ENCODE measurements around the gene BAIAP2.

BAIAP2 gene

DNA sequence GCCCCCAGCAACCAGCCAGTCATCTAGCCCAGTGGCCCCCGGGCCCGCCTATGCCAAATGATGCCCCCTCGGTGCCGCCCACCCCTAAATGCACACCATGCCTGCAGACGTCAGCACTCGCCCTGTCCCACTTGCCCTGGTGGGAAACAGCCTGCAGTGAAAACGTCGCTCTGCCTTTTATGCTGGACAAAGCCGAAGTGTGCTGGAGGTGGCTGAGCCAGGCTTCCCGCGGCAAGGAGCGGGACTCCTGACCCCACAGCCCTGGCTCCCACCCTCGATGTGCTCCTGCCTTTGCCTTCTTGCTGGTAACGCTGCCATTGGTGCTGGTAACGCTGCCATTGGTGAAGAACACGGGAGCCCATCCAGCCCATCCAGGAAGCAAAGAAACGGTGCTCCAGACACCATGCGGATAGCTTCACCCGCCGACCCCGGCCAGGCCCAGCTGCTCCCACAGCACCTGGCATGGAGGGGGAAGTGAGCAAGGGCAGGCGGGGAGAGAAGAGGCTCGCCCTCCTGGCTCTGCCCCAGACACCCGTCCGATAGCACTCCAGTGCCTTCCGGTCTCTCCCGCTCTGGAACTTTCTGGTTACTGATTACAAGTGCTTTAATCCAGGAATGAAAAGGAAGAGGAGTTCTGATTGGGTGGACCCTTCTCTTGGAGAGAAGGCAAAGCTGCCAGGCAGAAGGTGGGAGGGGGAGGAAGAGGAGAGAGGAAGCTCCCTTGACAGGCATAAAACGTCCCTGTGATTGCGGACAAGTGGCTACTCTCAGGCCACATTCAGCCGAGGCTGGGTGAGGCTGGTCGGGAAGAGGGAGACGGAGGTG, 4.0 kb upstream of the BAIAP2 start:
- H3K27me3 ChIP-seq: peaks cover 73 to 97% (median 96%) of the 10 kb centered on the region in 11 experiments
- H3K4me1 ChIP-seq: peaks cover 26 to 48% (median 41%) of the 10 kb centered on the region in 10 experiments
- no peak overlapping the region for H3K27ac ChIP-seq
- H4K20me1 ChIP-seq: peaks cover 0 to 60% (median 29%) of the 10 kb centered on the region in 11 experiments; a peak in 19 of 22 replicates
- H3K4me3 ChIP-seq: no peak overlapping the region
- peaks cover 0 to 12% (median 0%) of the 10 kb centered on the region in 11 experiments; a peak in 6 of 22 replicates for H3K9me3 ChIP-seq (replicated peaks in 1 of 11)
- TF ChIP-seq Cebpa-rat (IDR thresholded peaks at IDR 0.05): no peak
- H3K36me3 ChIP-seq: peaks cover 0 to 18% (median 0%) of the 10 kb centered on the region in 11 experiments; a peak in 3 of 22 replicates
- H3K4me2 ChIP-seq: peak overlapping the region; percentile 35 to 100 (median 77)
- 0 out of 22 replicates have a peak overlapping the region, but pooled peaks of 1 of the 11 experiments have one; percentile 9 for H3K9ac ChIP-seq

GRCh38 chr17:81031566-81032550, 3.1 kb upstream of the BAIAP2 start:
- Histone ChIP-seq H3K9me3 (replicated peaks in 1 of 11) (peaks cover 0 to 9% (median 0%) of the 10 kb centered on the region in 11 experiments; a peak in 6 of 22 replicates), H3K4me3 (no peak overlapping the region), H3K4me1 (peaks cover 26 to 52% (median 44%) of the 10 kb centered on the region in 10 experiments), H3K4me2 (peak overlapping the region; percentile 35 to 100 (median 80)), H3K9ac (0 out of 22 replicates have a peak overlapping the region, but pooled peaks of 1 of the 11 experiments have one; percentile 15), H3K27ac (no peak overlapping the region), H3K36me3 (peaks cover 0 to 18% (median 0%) of the 10 kb centered on the region in 11 experiments; a peak in 3 of 22 replicates), H3K27me3 (peaks cover 73 to 97% (median 96%) of the 10 kb centered on the region in 11 experiments), H4K20me1 (peaks cover 0 to 69% (median 28%) of the 10 kb centered on the region in 11 experiments; a peak in 20 of 22 replicates)
- TF ChIP-seq Cebpa-rat (IDR thresholded peaks at IDR 0.05): no peak

- peaks cover 73 to 97% (median 96%) of the 10 kb centered on the region in 11 experiments for H3K27me3 ChIP-seq
- H3K4me3 ChIP-seq: peak overlapping the region in 6 of 10 experiments; percentile 66 to 84 (median 76); a peak in 10 of 20 replicates
- peaks cover 4 to 80% (median 33%) of the 10 kb centered on the region in 11 experiments; a peak in 20 of 22 replicates for H4K20me1 ChIP-seq
- H3K27ac ChIP-seq: no peak overlapping the region
- peaks cover 0 to 18% (median 0%) of the 10 kb centered on the region in 11 experiments; a peak in 3 of 22 replicates for H3K36me3 ChIP-seq
- peak overlapping the region; percentile 80 to 100 (median 98); a peak in 19 of 22 replicates for H3K4me2 ChIP-seq
- H3K9me3 ChIP-seq (replicated peaks in 1 of 11): no peaks in the 10 kb centered on the region
- no peak for TF ChIP-seq Cebpa-rat (IDR thresholded peaks at IDR 0.05)
- H3K4me1 ChIP-seq: peaks cover 26 to 56% (median 44%) of the 10 kb centered on the region in 10 experiments
- peak overlapping the region in 3 of 11 experiments; percentile 15 to 73 (median 67); a peak in 3 of 22 replicates for H3K9ac ChIP-seq
Measured at GRCh38 chr17:81032641-81033480, 2.1 kb upstream of the BAIAP2 start.

DNA sequence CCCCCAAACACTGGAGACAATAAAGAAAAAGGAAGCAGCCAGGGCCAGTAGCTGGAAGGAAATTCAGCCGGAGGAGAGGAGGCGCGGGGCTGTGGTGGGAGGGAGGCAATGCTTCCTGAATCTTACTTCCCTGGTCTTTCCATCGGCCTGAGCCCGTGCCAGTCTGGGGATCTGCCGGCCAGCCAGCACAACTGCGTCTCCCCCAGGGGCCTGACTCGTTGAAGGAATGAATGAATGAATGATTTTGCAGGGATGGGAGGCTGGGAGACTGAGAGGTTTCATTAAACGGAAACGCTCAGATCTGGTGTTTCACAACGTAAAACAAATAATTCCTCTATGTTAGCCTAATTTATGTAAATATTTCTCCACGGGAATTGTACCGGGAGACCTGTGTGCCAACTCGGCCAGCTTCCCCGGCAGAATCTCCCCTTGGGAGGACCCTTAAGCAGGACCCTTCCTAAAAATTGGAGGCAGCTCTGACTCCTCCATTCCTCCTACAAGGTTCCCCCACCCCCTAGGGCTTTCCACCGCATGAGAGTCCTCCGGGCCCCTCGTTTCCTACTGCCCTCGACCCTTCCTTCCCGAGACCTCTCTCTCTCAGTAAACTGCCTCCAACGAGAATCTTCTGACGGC, 1.3 kb upstream of the BAIAP2 start:
- H3K27ac ChIP-seq: peak overlapping the region in 1 of 11 experiments; percentile 0; a peak in 1 of 22 replicates
- peaks cover 0 to 18% (median 0%) of the 10 kb centered on the region in 11 experiments; a peak in 3 of 22 replicates for H3K36me3 ChIP-seq
- peaks cover 73 to 97% (median 96%) of the 10 kb centered on the region in 11 experiments for H3K27me3 ChIP-seq
- TF ChIP-seq Cebpa-rat (IDR thresholded peaks at IDR 0.05): no peak
- peaks cover 26 to 56% (median 44%) of the 10 kb centered on the region in 10 experiments for H3K4me1 ChIP-seq
- peak overlapping the region in 10 of 11 experiments; percentile 31 to 83 (median 62); a peak in 13 of 22 replicates for H3K9ac ChIP-seq
- peak overlapping the region; percentile 61 to 84 (median 68); a peak in 19 of 20 replicates for H3K4me3 ChIP-seq
- peaks cover 4 to 82% (median 40%) of the 10 kb centered on the region in 11 experiments; a peak in 20 of 22 replicates for H4K20me1 ChIP-seq
- no peaks in the 10 kb centered on the region for H3K9me3 ChIP-seq (replicated peaks in 1 of 11)
- peak overlapping the region; percentile 80 to 100 (median 98) for H3K4me2 ChIP-seq

GRCh38 chr17:81034168-81034777, 678 bp upstream of the BAIAP2 start:
- H3K4me2 ChIP-seq: peak overlapping the region; percentile 80 to 100 (median 98)
- peaks cover 75 to 97% (median 96%) of the 10 kb centered on the region in 11 experiments for H3K27me3 ChIP-seq
- H3K4me1 ChIP-seq: peaks cover 26 to 56% (median 44%) of the 10 kb centered on the region in 10 experiments
- no peaks in the 10 kb centered on the region for H3K9me3 ChIP-seq (replicated peaks in 1 of 11)
- H4K20me1 ChIP-seq: peaks cover 4 to 88% (median 44%) of the 10 kb centered on the region in 11 experiments; a peak in 20 of 22 replicates
- peak overlapping the region; percentile 61 to 84 (median 68) for H3K4me3 ChIP-seq
- peaks cover 0 to 18% (median 0%) of the 10 kb centered on the region in 11 experiments; a peak in 3 of 22 replicates for H3K36me3 ChIP-seq
- no peak for TF ChIP-seq Cebpa-rat (IDR thresholded peaks at IDR 0.05)
- peak overlapping the region; percentile 31 to 83 (median 63); a peak in 19 of 22 replicates for H3K9ac ChIP-seq
- peak overlapping the region in 1 of 11 experiments; percentile 0; a peak in 1 of 22 replicates for H3K27ac ChIP-seq

DNA sequence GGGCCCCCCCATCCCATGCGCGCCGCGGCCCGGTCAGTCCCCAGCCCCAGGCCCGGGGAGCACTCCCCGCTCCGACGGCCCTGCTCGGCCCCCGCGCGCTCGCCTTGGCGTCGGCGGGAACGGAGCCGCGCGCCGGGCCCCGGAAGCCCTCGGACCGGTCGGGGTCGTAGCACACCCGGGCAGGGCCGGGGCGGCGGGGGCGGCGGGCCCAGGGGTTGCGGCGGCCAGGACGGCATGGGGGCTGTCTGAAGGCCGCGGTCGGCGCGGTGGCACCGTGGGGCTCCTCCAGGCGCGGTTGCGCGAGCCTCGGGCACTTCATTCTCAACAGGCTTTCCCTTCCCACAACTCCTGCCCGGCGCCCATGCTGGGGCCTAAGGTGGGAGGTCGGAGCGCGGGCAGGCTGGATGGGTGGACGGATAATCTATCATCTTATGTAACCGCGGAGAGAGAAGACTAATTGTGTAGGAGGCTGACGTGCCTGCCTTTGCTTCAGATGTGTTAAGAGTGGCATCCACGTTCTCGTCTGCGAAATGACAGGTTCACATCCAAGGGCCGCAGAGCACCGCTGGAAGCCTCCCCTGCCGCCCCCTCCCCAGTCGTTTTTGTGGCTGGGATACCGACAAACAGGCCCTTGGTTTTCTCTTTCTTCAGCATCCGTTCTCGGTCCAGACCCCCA, 708 bp downstream of the BAIAP2 start:
- Histone ChIP-seq H3K36me3 (peaks cover 0 to 18% (median 0%) of the 10 kb centered on the region in 11 experiments; a peak in 3 of 22 replicates), H3K27me3 (peaks cover 69 to 97% (median 95%) of the 10 kb centered on the region in 11 experiments), H3K9me3 (replicated peaks in 1 of 11) (no peaks in the 10 kb centered on the region), H3K4me2 (peak overlapping the region; percentile 92 to 100 (median 96)), H3K27ac (peak overlapping the region in 1 of 11 experiments; percentile 52; a peak in 2 of 22 replicates), H3K4me3 (peak overlapping the region; percentile 59 to 79 (median 70)), H3K9ac (peak overlapping the region in 10 of 11 experiments; percentile 58 to 83 (median 68); a peak in 18 of 22 replicates), H3K4me1 (peaks cover 24 to 64% (median 44%) of the 10 kb centered on the region in 10 experiments), H4K20me1 (peaks cover 4 to 93% (median 45%) of the 10 kb centered on the region in 11 experiments; a peak in 20 of 22 replicates)
- TF ChIP-seq Cebpa-rat (IDR thresholded peaks at IDR 0.05): no peak
